Hypothalamus (tissue), 51 donors: ENCODE results near the gene DDX20.
A peak's percentile ranks its signal among the peaks of the same experiment; 100 is the strongest.

Experiments used
- DNase-seq, 51 donors: peaks; one replicate each; lab custom pipeline; 2025; lab: John Stamatoyannopoulos, UW

DDX20 gene

GRCh38 chr1:111755331-111756123 lies at the start of gene DDX20:
Gene DDX20 (plus strand): TSS chr1:111755901. CDS start chr1:111755925, 24 bp downstream.
- peak; percentile 60 to 95 (median 88) for DNase-seq

- DNase-seq = no peak
Measured at GRCh38 chr1:111706921-111707320, 48.8 kb upstream of the DDX20 start.

- DNase-seq = no peak
Measured at GRCh38 chr1:111707906-111708305, 47.8 kb upstream of the DDX20 start.

GRCh38 chr1:111709986-111710385 lies 45.7 kb upstream of the DDX20 start:
- no peak for DNase-seq

GRCh38 chr1:111716333-111716732 lies 39.4 kb upstream of the DDX20 start:
- no peak for DNase-seq

GRCh38 chr1:111717450-111717849 lies 38.3 kb upstream of the DDX20 start:
- no peak for DNase-seq

GRCh38 chr1:111719135-111719534 lies 36.6 kb upstream of the DDX20 start:
- no peak for DNase-seq

- no peak for DNase-seq
Measured at GRCh38 chr1:111719674-111720132, 36.0 kb upstream of the DDX20 start.

- no peak for DNase-seq
Measured at GRCh38 chr1:111720274-111720976, 35.3 kb upstream of the DDX20 start.

- DNase-seq = peak in 1 of 51 donors; percentile 22
Measured at GRCh38 chr1:111720977-111721786, 34.5 kb upstream of the DDX20 start.

- no peak for DNase-seq
Measured at GRCh38 chr1:111723091-111723806, 32.5 kb upstream of the DDX20 start.

GRCh38 chr1:111723871-111724270 lies 31.8 kb upstream of the DDX20 start:
- no peak for DNase-seq

- peak in 17 of 51 donors; percentile 15 to 57 (median 38) for DNase-seq
Measured at GRCh38 chr1:111725192-111725591, 30.5 kb upstream of the DDX20 start.

- DNase-seq = no peak
Measured at GRCh38 chr1:111727056-111727455, 28.6 kb upstream of the DDX20 start.

- DNase-seq = peak in 9 of 51 donors; percentile 16 to 52 (median 25)
Measured at GRCh38 chr1:111729271-111729921, 26.3 kb upstream of the DDX20 start.

- peak in 1 of 51 donors; percentile 28 for DNase-seq
Measured at GRCh38 chr1:111729946-111730681, 25.6 kb upstream of the DDX20 start.

- no peak for DNase-seq
Measured at GRCh38 chr1:111730706-111731105, 25.0 kb upstream of the DDX20 start.

- DNase-seq = no peak
Measured at GRCh38 chr1:111731956-111732355, 23.7 kb upstream of the DDX20 start.

GRCh38 chr1:111732718-111733117 lies 23.0 kb upstream of the DDX20 start:
- DNase-seq = no peak
